NT2/D1 (cell line): ENCODE data around the gene BRINP2.

Source experiments
- SUZ12 ChIP-seq: IDR thresholded peaks from 2 replicates; pipeline ENCODE4 v1.6.1; 2011; ENCODE audit not compliant: insufficient read length, insufficient read depth; ENCODE audit errors: extremely low read depth
- YY1 ChIP-seq: IDR thresholded peaks from 2 replicates; pipeline ENCODE4 v1.6.1; 2011; ENCODE audit not compliant: insufficient read length, insufficient read depth
- ZNF274 ChIP-seq: IDR thresholded peaks from 2 replicates; pipeline ENCODE4 v1.6.1; 2011; ENCODE audit warnings: mild to moderate bottlenecking, low read depth, low read length

- TF ChIP-seq YY1 (no peak), SUZ12 (no peak), ZNF274 (no peak)
Observed at GRCh38 chr1:177307771-177308170, 137.0 kb downstream of the BRINP2 start.
